Nephron progenitor cell (in vitro differentiated cells): ENCODE results near the gene ABI1.
"Not testable (repeated sequence)": the region's sequence is repeated elsewhere in the genome, so short reads cannot be mapped to it uniquely, and the experiment has no call there.

ENCODE experiments used
- DNase-seq: peaks from one replicate; pipeline ENCODE4 v3.0.0; 2021
- H3K27ac Mint-ChIP-seq: 2 replicates; pipeline ENCODE4 v1.8.0; 2021; ENCODE audit warnings: mild to moderate bottlenecking, moderate library complexity, mixed read lengths
- H3K27me3 Mint-ChIP-seq: 2 replicates; pipeline ENCODE4 v1.8.0; 2021; ENCODE audit warnings: mild to moderate bottlenecking, low read depth, mixed read lengths; ENCODE audit not compliant: poor library complexity
- H3K36me3 Mint-ChIP-seq: 2 replicates; pipeline ENCODE4 v1.8.0; 2021; ENCODE audit warnings: low read depth, mixed read lengths
- H3K4me1 Mint-ChIP-seq: 2 replicates; pipeline ENCODE4 v1.8.0; 2021; ENCODE audit warnings: mixed read lengths
- H3K4me3 Mint-ChIP-seq: 2 replicates; pipeline ENCODE4 v1.8.0; 2021; ENCODE audit warnings: mild to moderate bottlenecking, moderate library complexity, mixed read lengths
- H3K9me3 Mint-ChIP-seq: 2 replicates; pipeline ENCODE4 v1.8.0; 2021; ENCODE audit warnings: mild to moderate bottlenecking, moderate library complexity, mixed read lengths
- CTCF ChIP-seq: fragments of 200-600 bp; sonication (generic); IDR thresholded peaks from 2 replicates; pipeline ENCODE4 v1.5.0; 2021; ENCODE audit warnings: antibody characterized with exemption

The ABI1 gene

GRCh38 chr10:26857991-26858706 is 2.6 kb downstream of the ABI1 start:
- Mint-ChIP-seq H3K27me3 (no peaks in the 10 kb centered on the region), H3K4me1 (peaks cover 26% of the 10 kb centered on the region), H3K9me3 (peaks cover 4% of the 10 kb centered on the region), H3K36me3 (peaks cover 12% of the 10 kb centered on the region), H3K4me3 (peak overlapping the region; percentile 100), H3K27ac (no peak overlapping the region)
- no peak for DNase-seq
- no peak for TF ChIP-seq CTCF

- H3K9me3 Mint-ChIP-seq, H3K27me3 Mint-ChIP-seq, H3K27ac Mint-ChIP-seq, H3K4me3 Mint-ChIP-seq, DNase-seq: not testable (repeated sequence)
- Mint-ChIP-seq H3K36me3 (peaks cover 12% of the 10 kb centered on the region), H3K4me1 (peaks cover 26% of the 10 kb centered on the region)
Observed at GRCh38 chr10:26857553-26857952, 3.2 kb downstream of the ABI1 start.

GRCh38 chr10:26855186-26855585 is 5.6 kb downstream of the ABI1 start:
- H3K36me3 Mint-ChIP-seq: peaks cover 18% of the 10 kb centered on the region
- H3K9me3 Mint-ChIP-seq: peaks cover 4% of the 10 kb centered on the region
- H3K27me3 Mint-ChIP-seq: no peaks in the 10 kb centered on the region
- H3K4me3 Mint-ChIP-seq: no peak overlapping the region
- no peak for TF ChIP-seq CTCF
- H3K27ac Mint-ChIP-seq: no peak overlapping the region
- no peak for DNase-seq
- peaks cover 34% of the 10 kb centered on the region for H3K4me1 Mint-ChIP-seq

GRCh38 chr10:26854524-26854923 is 6.2 kb downstream of the ABI1 start:
- TF ChIP-seq CTCF: no peak
- Mint-ChIP-seq H3K27ac (no peak overlapping the region), H3K27me3 (no peaks in the 10 kb centered on the region), H3K4me1 (peaks cover 34% of the 10 kb centered on the region), H3K36me3 (peaks cover 18% of the 10 kb centered on the region), H3K4me3 (no peak overlapping the region), H3K9me3 (peaks cover 4% of the 10 kb centered on the region)
- DNase-seq: no peak

GRCh38 chr10:26844396-26844975 is 16.3 kb downstream of the ABI1 start:
- DNase-seq: no peak
- no peak overlapping the region for H3K4me3 Mint-ChIP-seq
- H3K4me1 Mint-ChIP-seq: peaks cover 20% of the 10 kb centered on the region
- H3K27ac Mint-ChIP-seq: peak overlapping the region; percentile 74
- no peaks in the 10 kb centered on the region for H3K27me3 Mint-ChIP-seq
- no peak for TF ChIP-seq CTCF
- H3K36me3 Mint-ChIP-seq: peaks cover 28% of the 10 kb centered on the region
- peaks cover 13% of the 10 kb centered on the region for H3K9me3 Mint-ChIP-seq

GRCh38 chr10:26843736-26844135 is 17.0 kb downstream of the ABI1 start:
- no peak for TF ChIP-seq CTCF
- no peak for DNase-seq

More at GRCh38 chr10:26843736-26844135, 17.0 kb downstream of the ABI1 start:
- Mint-ChIP-seq H3K27me3 (no peaks in the 10 kb centered on the region), H3K4me3 (no peak overlapping the region), H3K4me1 (peaks cover 20% of the 10 kb centered on the region), H3K9me3 (peaks cover 13% of the 10 kb centered on the region), H3K36me3 (peaks cover 30% of the 10 kb centered on the region), H3K27ac (no peak overlapping the region)
